Measurements from ENCODE around the gene COL18A1.

GRCh38 chr21:45371655-45372054 lies 33.3 kb upstream of the COL18A1 start:
- no peak for TF ChIP-seq ZFP3 (CRISPR knock-in tag; IDR thresholded peaks at IDR 0.05)
- TF ChIP-seq TCF4 (CRISPR knock-in tag; IDR thresholded peaks at IDR 0.05; ENCODE audit: borderline replicate concordance) = no peak
- TF ChIP-seq RARB (CRISPR knock-in tag; IDR thresholded peaks at IDR 0.05) = no peak
- TF ChIP-seq SNAI2 (CRISPR knock-in tag; IDR thresholded peaks at IDR 0.05) = no peak
- TF ChIP-seq PPARA (CRISPR knock-in tag; IDR thresholded peaks at IDR 0.05; ENCODE audit: borderline replicate concordance) = no peak
- no peak for TF ChIP-seq PATZ1 (CRISPR knock-in tag; IDR thresholded peaks at IDR 0.05; ENCODE audit: borderline replicate concordance)
- TF ChIP-seq BACH2 (CRISPR knock-in tag; IDR thresholded peaks at IDR 0.05; ENCODE audit: borderline replicate concordance) = no peak
- no peak for TF ChIP-seq CREB5 (CRISPR knock-in tag; IDR thresholded peaks at IDR 0.05; ENCODE audit: low read depth)
- no peak for TF ChIP-seq ZNF8 (CRISPR knock-in tag; IDR thresholded peaks at IDR 0.05)
- no peak for TF ChIP-seq ARNTL (CRISPR knock-in tag; IDR thresholded peaks at IDR 0.05; ENCODE audit: borderline replicate concordance, low read depth)
- no peak for TF ChIP-seq ZNF70 (CRISPR knock-in tag; IDR thresholded peaks at IDR 0.05)
